NCI-H1105 treated with DMSO at 0.1 percent for 48 hours (cell line): ENCODE measurements around the gene C4orf50.
"Not testable (repeated sequence)": the region's sequence is repeated elsewhere in the genome, so short reads cannot be mapped to it uniquely, and the experiment has no call there.

Experiments used
- DNase-seq: peaks from one replicate; lab custom pipeline; 2025; lab: John Stamatoyannopoulos, UW

C4orf50 gene

GRCh38 chr4:5857199-5857598, 161.0 kb downstream of the C4orf50 start:
- no peak for DNase-seq

DNA sequence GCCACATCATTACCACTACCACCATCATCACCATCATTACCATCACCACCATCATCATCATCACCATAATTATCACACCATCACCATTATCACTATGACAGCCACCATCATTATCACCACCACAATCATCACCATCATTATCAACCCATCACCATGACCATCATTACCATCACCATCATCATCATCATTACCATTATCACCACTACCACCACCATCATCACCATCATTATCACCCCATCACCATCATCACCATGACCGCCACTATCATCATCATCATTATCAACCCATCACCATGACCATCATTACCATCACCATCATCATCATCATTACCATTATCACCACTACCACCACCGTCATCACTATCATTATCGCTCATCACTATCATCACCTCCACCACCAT, 161.9 kb downstream of the C4orf50 start:
- DNase-seq = not testable (repeated sequence)

DNA sequence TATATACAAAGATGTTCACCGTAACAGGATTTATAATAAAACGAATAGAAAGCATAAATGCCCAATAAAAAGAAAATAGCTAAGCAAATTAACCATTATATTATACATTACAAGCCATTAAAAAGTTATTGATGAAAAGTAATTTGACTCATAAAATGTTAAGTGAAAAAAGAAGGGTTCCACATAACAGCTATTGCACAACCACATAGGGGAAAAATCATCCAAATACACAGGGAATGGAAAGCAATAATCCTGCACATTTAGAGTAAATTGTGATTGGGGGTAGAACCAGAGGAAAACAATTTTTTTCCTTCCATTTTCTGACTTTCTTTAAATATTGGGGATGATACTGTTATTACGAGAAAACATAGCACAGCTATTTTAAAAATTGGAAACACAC, 163.3 kb downstream of the C4orf50 start:
- DNase-seq = no peak

DNA sequence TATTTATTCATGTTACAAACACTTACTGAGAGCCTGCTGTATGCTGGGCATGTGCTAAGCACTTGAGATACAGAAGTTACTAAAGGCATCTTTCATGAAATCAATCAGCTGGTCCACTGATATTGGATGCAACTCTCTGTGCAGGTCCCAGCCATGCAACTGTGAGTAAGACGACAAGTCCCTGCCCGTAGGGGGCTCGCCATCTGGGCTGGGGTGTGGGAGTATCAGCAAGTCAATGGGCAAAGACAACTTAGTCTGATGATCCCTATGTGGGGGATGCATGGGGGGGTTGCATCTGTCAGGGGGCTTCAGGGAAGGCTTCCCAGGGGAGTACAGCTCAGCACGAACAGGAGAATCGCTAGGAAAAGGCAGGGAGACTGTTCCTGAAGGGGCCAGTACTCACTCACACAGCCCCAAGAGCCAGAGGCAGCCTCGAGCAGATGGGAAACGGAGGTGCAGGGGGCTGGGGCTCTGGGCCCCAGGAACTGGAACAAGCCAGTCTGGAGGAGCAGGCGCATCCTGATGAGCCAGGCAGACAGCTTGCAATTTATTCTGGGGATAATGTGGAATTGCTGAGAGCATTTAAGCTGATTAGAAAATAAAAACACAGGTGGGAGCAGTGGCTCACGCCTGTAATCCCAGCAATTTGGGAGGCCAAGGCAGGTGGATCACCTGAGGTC, 165.6 kb downstream of the C4orf50 start:
- DNase-seq = no peak

DNA sequence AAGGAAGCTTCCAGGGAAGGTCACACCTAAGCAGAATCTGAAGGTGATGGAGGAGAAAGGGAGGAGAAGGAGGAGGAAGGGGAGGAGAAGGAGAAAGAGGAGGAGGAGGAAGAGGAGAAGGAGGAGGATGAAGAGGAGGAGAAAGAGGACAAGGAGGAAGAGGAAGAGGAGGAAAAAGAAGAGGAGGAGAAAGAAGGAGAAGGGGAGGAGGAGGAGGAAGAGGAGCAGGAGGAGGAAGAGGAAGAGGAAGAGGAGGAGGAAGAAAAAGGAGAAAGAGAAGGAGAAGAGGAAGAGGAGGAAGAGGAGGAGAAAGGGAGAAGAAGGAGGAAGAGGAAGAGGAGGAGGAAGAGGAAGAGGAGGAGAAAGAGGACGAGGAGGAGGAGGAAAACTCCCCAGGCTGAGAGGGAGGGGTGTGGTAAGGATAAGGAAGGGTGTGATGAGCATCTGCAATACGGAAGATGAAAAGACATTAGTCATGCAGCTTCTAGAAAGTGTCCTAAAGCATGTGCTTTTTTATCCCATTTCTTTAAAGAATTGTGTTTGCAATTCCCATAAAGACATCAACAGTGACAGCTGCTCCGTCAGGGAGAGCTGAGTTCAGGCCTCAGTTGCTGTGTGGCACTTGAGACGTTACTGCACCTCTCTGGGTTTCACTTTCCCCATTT, 166.5 kb downstream of the C4orf50 start:
- no peak for DNase-seq
